ENCODE results near the gene RALBP1. TPM values are rescaled to one million over a fixed set of nuclear protein-coding genes. Genes with fewer than 3 reads are reported as not detected.

RALBP1 gene
- total and polyA plus RNA-seq, 2 of the 4 experiments (the other 2 are of a cell fraction), result 30.6 to 38.2 TPM

DNA sequence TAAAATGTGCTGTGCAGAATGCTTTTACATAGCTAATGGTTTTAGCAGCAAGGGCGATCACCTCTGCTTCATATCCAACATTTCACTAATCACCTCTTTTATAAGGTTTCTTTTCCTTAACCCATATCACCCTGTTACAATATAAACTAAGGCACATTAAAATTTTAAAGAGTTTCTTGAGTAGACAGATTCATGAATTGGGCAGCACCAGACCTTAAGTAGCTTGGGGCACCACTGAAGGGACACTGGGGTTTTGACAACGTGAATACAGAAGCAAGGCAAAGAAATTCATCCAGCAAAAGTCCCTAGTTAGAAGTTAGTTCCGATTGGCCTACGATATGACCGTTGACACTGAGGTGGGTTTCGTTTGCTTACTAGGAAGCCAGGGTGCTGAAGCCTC is 44.0 kb upstream of the RALBP1 start:
- H3K14ac ChIP-seq (replicated peaks; ENCODE audit: low read depth, low read length), result no peak overlapping the region
- peak overlapping the region; percentile 29; the same call in 1 of the 2 replicates for H3K18ac ChIP-seq (ENCODE audit: low read depth, low read length)
- ChIA-PET CTCF (no interaction called here), POLR2A (ENCODE audit: unreplicated experiment) (no interaction called here)
- no peak overlapping the region for H3K4ac ChIP-seq (ENCODE audit: low read depth, low read length)
- WGBS, 2 experiments (ENCODE audit: extremely low coverage in 2 of 2, insufficient read length in 1 of 2), result 100% methylated on average over 1 of the region's 6 CpGs; no CpG with 5 or more reads in 1 of the 2 experiments
- peak overlapping the region; percentile 56 for H2AFZ ChIP-seq (replicated peaks; ENCODE audit: low read length, poor library complexity)
- H2BK15ac ChIP-seq (ENCODE audit: low read depth, low read length), result no peak overlapping the region
- H3K27ac ChIP-seq (ENCODE audit: insufficient read depth, low read length), result no peak overlapping the region
- H3K79me1 ChIP-seq (ENCODE audit: low read depth in 1 of 2, low read length in 2 of 2), result no peaks in the 10 kb centered on the region
- no peaks in the 10 kb centered on the region for H3K27me3 ChIP-seq (ENCODE audit: control insufficient read depth, insufficient read depth, low read length)
- no TSS peak for BruUV-seq (replicated peaks)
- H2AK9ac ChIP-seq (replicated peaks; ENCODE audit: low read depth, low read length, poor library complexity), result no peak overlapping the region
- no peak overlapping the region for H2AK5ac ChIP-seq (ENCODE audit: low read depth, low read length)
- H4K5ac ChIP-seq (ENCODE audit: low read depth, low read length), result no peak overlapping the region
- H4K91ac ChIP-seq (ENCODE audit: insufficient read depth, low read depth, low read length), result no peak overlapping the region
- in situ Hi-C loops (cut with MboI; ENCODE audit: low sequenced_read_pairs), result no loop called here
- H3K9ac ChIP-seq (ENCODE audit: low read depth, low read length), result no peak overlapping the region
- H3K4me3 ChIP-seq (ENCODE audit: insufficient read depth, low read depth, low read length), result no peak overlapping the region
- H4K8ac ChIP-seq (ENCODE audit: low read depth in 2 of 2, low read length in 2 of 2), result no peak overlapping the region
- no peak overlapping the region for H2BK120ac ChIP-seq (ENCODE audit: low read depth, low read length)
- dilution Hi-C loops (cut with HindIII; ENCODE audit: low sequenced_read_pairs, unreplicated experiment), result no loop called here
- intact Hi-C loops (cut with micrococcal nuclease), result no loop called here
- TF ChIP-seq POLR2A (IDR thresholded peaks at IDR 0.05; ENCODE audit: low read depth, low read length), result no peak
- no peak for TF ChIP-seq RCOR1 (IDR thresholded peaks at IDR 0.05; ENCODE audit: insufficient replicate concordance, low read length)
- no peak for TF ChIP-seq FOS (IDR thresholded peaks at IDR 0.05; ENCODE audit: low read depth, low read length)
- TF ChIP-seq RAD21 (IDR thresholded peaks at IDR 0.05; ENCODE audit: low read length), result no peak
- TF ChIP-seq RFX5 (IDR thresholded peaks at IDR 0.05; ENCODE audit: low read depth, low read length), result no peak
- TF ChIP-seq MXI1 (IDR thresholded peaks at IDR 0.05; ENCODE audit: borderline replicate concordance, low read depth, low read length), result no peak
- no peak for TF ChIP-seq MAFK (IDR thresholded peaks at IDR 0.05; ENCODE audit: low read depth, low read length)
- no peak for TF ChIP-seq NFE2L2 (IDR thresholded peaks at IDR 0.05; ENCODE audit: low read depth, low read length)
- no peak for TF ChIP-seq SMC3 (IDR thresholded peaks at IDR 0.05; ENCODE audit: low read depth, low read length)
- TF ChIP-seq MAZ (IDR thresholded peaks at IDR 0.05; ENCODE audit: borderline replicate concordance, low read depth, low read length), result no peak
- TF ChIP-seq BHLHE40 (IDR thresholded peaks at IDR 0.05; ENCODE audit: low read depth, low read length), result no peak
- no peak for TF ChIP-seq USF2 (IDR thresholded peaks at IDR 0.05; ENCODE audit: low read depth, low read length)
- TF ChIP-seq, protein P1, sequence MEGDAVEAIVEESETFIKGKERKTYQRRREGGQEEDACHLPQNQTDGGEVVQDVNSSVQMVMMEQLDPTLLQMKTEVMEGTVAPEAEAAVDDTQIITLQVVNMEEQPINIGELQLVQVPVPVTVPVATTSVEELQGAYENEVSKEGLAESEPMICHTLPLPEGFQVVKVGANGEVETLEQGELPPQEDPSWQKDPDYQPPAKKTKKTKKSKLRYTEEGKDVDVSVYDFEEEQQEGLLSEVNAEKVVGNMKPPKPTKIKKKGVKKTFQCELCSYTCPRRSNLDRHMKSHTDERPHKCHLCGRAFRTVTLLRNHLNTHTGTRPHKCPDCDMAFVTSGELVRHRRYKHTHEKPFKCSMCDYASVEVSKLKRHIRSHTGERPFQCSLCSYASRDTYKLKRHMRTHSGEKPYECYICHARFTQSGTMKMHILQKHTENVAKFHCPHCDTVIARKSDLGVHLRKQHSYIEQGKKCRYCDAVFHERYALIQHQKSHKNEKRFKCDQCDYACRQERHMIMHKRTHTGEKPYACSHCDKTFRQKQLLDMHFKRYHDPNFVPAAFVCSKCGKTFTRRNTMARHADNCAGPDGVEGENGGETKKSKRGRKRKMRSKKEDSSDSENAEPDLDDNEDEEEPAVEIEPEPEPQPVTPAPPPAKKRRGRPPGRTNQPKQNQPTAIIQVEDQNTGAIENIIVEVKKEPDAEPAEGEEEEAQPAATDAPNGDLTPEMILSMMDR (conservative IDR thresholded peaks at IDR 0.05; ENCODE audit: low read depth, low read length), result no peak
- TF ChIP-seq, protein P2, sequence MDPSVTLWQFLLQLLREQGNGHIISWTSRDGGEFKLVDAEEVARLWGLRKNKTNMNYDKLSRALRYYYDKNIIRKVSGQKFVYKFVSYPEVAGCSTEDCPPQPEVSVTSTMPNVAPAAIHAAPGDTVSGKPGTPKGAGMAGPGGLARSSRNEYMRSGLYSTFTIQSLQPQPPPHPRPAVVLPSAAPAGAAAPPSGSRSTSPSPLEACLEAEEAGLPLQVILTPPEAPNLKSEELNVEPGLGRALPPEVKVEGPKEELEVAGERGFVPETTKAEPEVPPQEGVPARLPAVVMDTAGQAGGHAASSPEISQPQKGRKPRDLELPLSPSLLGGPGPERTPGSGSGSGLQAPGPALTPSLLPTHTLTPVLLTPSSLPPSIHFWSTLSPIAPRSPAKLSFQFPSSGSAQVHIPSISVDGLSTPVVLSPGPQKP (IDR thresholded peaks at IDR 0.05; ENCODE audit: borderline replicate concordance, low read depth, low read length), result no peak
- H2BK5ac ChIP-seq (ENCODE audit: low read depth, low read length, poor library complexity, severe bottlenecking), result no peak overlapping the region
- no peaks in the 10 kb centered on the region for H3K9me3 ChIP-seq (ENCODE audit: control insufficient read depth, insufficient read depth, low read length)
- no peak overlapping the region for H3K23ac ChIP-seq (ENCODE audit: low read depth, low read length)
- H4K20me1 ChIP-seq (ENCODE audit: insufficient read depth, low read length), result no peaks in the 10 kb centered on the region
- no peak for ATAC-seq (ENCODE audit: low read depth)
- no peak for DNase-seq
- H2BK20ac ChIP-seq (ENCODE audit: low read depth, low read length), result no peak overlapping the region
- no peak overlapping the region for H3K56ac ChIP-seq (ENCODE audit: extremely low read depth, insufficient read depth, low read length)
- H3K4me1 ChIP-seq (ENCODE audit: control insufficient read depth, insufficient read depth, low read length), result peaks cover 6% of the 10 kb centered on the region; the same call in 1 of the 2 replicates
- peaks cover 8% of the 10 kb centered on the region for H3K9me1 ChIP-seq (ENCODE audit: insufficient read depth, low read length)
- H3K36me3 ChIP-seq (ENCODE audit: control insufficient read depth, insufficient read depth, low read length), result no peaks in the 10 kb centered on the region
- no peak overlapping the region for H3K4me2 ChIP-seq (ENCODE audit: low read depth, low read length)
